ACC112 (cell line): ENCODE results near the gene USF2.

Experiments used
- H2AFZ ChIP-seq: fragments of 200-600 bp; sonication (generic); one replicate; pipeline ENCODE4 v1.6.0; 2017; ENCODE audit warnings: antibody characterized with exemption, low read length; ENCODE audit not compliant: unreplicated experiment
- H3K27ac ChIP-seq: fragments of 200-600 bp; sonication (generic); 2 replicates; pipeline ENCODE4 v1.5.1; 2014; ENCODE audit warnings: low read depth, mild to moderate bottlenecking, antibody characterized with exemption, low read length, moderate library complexity
- H3K27me3 ChIP-seq: fragments of 200-600 bp; sonication (generic); 2 replicates; pipeline ENCODE4 v1.6.1; 2014; ENCODE audit warnings: mild to moderate bottlenecking, antibody characterized with exemption, low read length, moderate library complexity, mixed read lengths; ENCODE audit not compliant: insufficient read depth
- H3K36me3 ChIP-seq: fragments of 200-600 bp; sonication (generic); 2 replicates; pipeline ENCODE4 v1.6.1; 2016; ENCODE audit warnings: mild to moderate bottlenecking, antibody characterized with exemption, low read length, moderate library complexity, mixed read lengths; ENCODE audit not compliant: insufficient read depth
- H3K4me1 ChIP-seq: fragments of 200-600 bp; sonication (generic); one replicate; pipeline ENCODE4 v1.6.1; 2016; ENCODE audit warnings: low read length, mixed read lengths; ENCODE audit not compliant: insufficient read depth, unreplicated experiment, control insufficient read depth
- H3K4me3 ChIP-seq: fragments of 200-600 bp; sonication (generic); 2 replicates; pipeline ENCODE4 v1.5.1; 2014; ENCODE audit warnings: mild to moderate bottlenecking, low read depth, low read length
- H3K79me2 ChIP-seq: fragments of 200-600 bp; sonication (generic); one replicate; pipeline ENCODE4 v1.6.0; 2016; ENCODE audit warnings: low read length; ENCODE audit not compliant: control insufficient read depth, unreplicated experiment, insufficient read depth

USF2 gene

DNA sequence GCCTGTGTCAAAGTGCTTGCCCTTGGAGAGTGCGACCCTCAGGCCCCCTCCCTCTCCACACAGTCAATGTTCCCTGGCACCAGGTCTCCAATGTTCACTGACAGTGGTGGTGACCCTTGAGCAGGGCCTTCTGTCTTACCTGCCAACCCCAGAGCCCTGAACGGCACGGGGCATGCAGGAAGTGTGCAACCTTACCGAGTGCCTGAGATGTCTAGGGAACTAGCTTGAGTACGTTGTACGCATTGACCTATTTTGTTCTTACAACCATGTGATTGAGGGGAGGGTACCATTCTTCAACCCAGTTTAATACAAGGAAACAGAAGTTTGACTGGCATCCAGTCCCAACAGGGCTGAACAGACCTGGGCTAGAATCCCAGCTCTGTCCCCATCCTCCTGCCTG lies 36.4 kb downstream of the USF2 start:
- Histone ChIP-seq H3K36me3 (no peaks in the 10 kb centered on the region), H3K27me3 (no peaks in the 10 kb centered on the region), H2AFZ (no peak overlapping the region), H3K4me3 (no peak overlapping the region), H3K27ac (no peak overlapping the region), H3K79me2 (no peaks in the 10 kb centered on the region), H3K4me1 (no peaks in the 10 kb centered on the region)

DNA sequence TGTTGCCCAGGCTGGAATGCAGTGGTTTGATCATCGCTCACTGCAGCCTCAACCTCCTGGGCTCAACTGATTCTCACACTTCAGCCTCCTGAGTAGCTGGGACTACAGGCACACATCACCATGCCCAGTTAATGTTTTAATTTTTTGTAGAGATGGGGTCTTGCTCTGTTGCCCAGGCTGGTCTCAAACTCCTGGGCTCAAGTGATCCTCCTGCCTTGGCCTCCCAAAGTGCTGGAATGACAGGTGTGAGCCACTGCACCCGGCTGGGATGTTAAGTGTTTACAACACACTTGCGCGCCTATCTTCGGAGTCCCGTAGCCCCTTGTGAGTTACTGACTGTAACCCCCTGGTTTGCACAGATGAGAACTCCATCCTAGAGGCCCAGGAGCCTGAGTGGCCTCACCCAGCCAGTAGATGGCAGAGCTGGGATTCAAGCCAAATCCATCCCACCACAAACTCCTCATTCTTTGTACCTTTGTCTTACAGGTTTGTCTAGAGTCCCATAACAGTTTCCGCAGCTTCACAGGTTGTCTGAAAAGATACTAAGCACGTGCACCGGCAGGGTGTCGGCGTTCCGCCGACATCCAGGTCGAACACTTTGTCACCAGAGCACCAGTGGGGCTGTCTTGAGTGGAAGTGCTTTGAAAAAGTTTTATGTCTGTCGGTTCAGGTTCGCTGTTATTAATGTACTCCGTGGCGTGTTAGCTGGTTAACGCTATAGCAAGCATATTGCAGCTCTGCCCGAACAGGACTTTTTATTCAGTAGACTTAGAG lies 37.9 kb downstream of the USF2 start:
- Histone ChIP-seq H3K79me2 (no peaks in the 10 kb centered on the region), H3K27me3 (no peaks in the 10 kb centered on the region), H2AFZ (no peak overlapping the region), H3K36me3 (no peaks in the 10 kb centered on the region), H3K27ac (no peak overlapping the region), H3K4me3 (no peak overlapping the region), H3K4me1 (no peaks in the 10 kb centered on the region)

GRCh38 chr19:35307931-35308330 lies 39.2 kb downstream of the USF2 start:
- Histone ChIP-seq H3K79me2 (no peaks in the 10 kb centered on the region), H3K27me3 (no peaks in the 10 kb centered on the region), H3K36me3 (no peaks in the 10 kb centered on the region), H3K27ac (no peak overlapping the region), H3K4me3 (no peak overlapping the region), H3K4me1 (no peaks in the 10 kb centered on the region), H2AFZ (no peak overlapping the region)

DNA sequence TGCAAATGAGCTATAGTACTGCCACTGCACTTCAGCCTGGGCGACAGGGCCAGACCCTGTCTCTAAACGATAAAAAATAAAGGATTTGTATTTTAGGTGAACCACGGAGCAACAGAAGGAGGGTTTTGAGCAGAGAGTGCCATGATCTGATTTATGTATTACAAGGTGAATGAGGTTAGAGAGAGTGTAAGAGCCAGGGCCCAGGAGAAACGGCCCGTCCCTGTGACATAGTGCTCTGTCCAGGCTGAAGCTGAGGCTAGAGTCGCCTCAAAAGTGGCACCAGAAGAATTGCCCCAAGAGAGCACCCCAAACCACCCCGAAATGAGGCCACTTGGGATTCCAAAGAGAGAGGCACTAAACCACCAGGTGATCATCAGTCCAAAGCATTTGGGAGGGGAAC lies 40.1 kb downstream of the USF2 start:
- no peaks in the 10 kb centered on the region for H3K36me3 ChIP-seq
- no peak overlapping the region for H3K27ac ChIP-seq
- no peaks in the 10 kb centered on the region for H3K4me1 ChIP-seq
- no peak overlapping the region for H3K4me3 ChIP-seq
- H3K79me2 ChIP-seq, result no peaks in the 10 kb centered on the region
- no peak overlapping the region for H2AFZ ChIP-seq
- no peaks in the 10 kb centered on the region for H3K27me3 ChIP-seq

GRCh38 chr19:35309481-35310279 lies 40.9 kb downstream of the USF2 start:
- no peak overlapping the region for H2AFZ ChIP-seq
- H3K79me2 ChIP-seq, result no peaks in the 10 kb centered on the region
- H3K27ac ChIP-seq, result no peak overlapping the region
- no peaks in the 10 kb centered on the region for H3K27me3 ChIP-seq
- no peaks in the 10 kb centered on the region for H3K36me3 ChIP-seq
- no peaks in the 10 kb centered on the region for H3K4me1 ChIP-seq
- no peak overlapping the region for H3K4me3 ChIP-seq

GRCh38 chr19:35310331-35310730 lies 41.6 kb downstream of the USF2 start:
- Histone ChIP-seq H3K27ac (no peak overlapping the region), H3K4me3 (no peak overlapping the region), H3K27me3 (no peaks in the 10 kb centered on the region), H3K36me3 (no peaks in the 10 kb centered on the region), H2AFZ (no peak overlapping the region), H3K79me2 (no peaks in the 10 kb centered on the region), H3K4me1 (no peaks in the 10 kb centered on the region)

- no peaks in the 10 kb centered on the region for H3K27me3 ChIP-seq
- no peak overlapping the region for H3K4me3 ChIP-seq
- H2AFZ ChIP-seq, result no peak overlapping the region
- no peaks in the 10 kb centered on the region for H3K36me3 ChIP-seq
- no peak overlapping the region for H3K27ac ChIP-seq
- no peaks in the 10 kb centered on the region for H3K79me2 ChIP-seq
- no peaks in the 10 kb centered on the region for H3K4me1 ChIP-seq
Observed at GRCh38 chr19:35310811-35311465, 42.2 kb downstream of the USF2 start.

GRCh38 chr19:35311901-35312665 lies 43.3 kb downstream of the USF2 start:
- no peak overlapping the region for H3K27ac ChIP-seq

GRCh38 chr19:35313587-35313986 lies 44.8 kb downstream of the USF2 start:
- Histone ChIP-seq H3K4me1 (peaks cover 4% of the 10 kb centered on the region), H3K4me3 (no peak overlapping the region), H2AFZ (no peak overlapping the region), H3K79me2 (no peaks in the 10 kb centered on the region), H3K36me3 (no peaks in the 10 kb centered on the region), H3K27ac (no peak overlapping the region), H3K27me3 (no peaks in the 10 kb centered on the region)

More at GRCh38 chr19:35311901-35312665, 43.3 kb downstream of the USF2 start:
- Histone ChIP-seq H3K4me1 (no peaks in the 10 kb centered on the region), H3K4me3 (no peak overlapping the region), H3K36me3 (no peaks in the 10 kb centered on the region), H3K79me2 (no peaks in the 10 kb centered on the region), H2AFZ (no peak overlapping the region), H3K27me3 (no peaks in the 10 kb centered on the region)

DNA sequence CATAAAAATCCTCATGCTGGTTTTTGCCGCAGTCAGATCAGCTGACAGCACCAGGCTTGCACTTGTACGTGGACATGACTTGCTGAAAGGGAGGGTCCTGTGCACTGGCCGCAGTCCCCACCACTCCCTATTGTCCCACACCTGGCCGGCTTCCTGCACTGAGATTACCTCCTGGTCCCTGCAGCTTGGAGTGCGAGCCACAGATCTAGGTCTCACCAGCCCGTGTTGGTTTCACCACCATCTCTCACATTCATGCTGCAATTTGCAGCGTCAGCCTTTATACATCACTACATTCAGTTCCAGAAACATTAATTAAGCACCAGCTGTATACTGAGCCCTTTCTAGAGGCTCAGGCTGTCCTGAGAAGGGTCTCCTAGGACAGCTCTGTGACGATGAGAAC lies 45.3 kb downstream of the USF2 start:
- Histone ChIP-seq H3K79me2 (no peaks in the 10 kb centered on the region), H2AFZ (no peak overlapping the region), H3K4me1 (peaks cover 8% of the 10 kb centered on the region), H3K27ac (no peak overlapping the region), H3K27me3 (no peaks in the 10 kb centered on the region), H3K4me3 (no peak overlapping the region), H3K36me3 (no peaks in the 10 kb centered on the region)
